GM12878 (cell line): ENCODE measurements around the gene RNPS1. TPM values are rescaled to one million over a fixed set of nuclear protein-coding genes. Genes with fewer than 3 reads are reported as not detected.

Source experiments
- BCLAF1 ChIP-seq: fragments of 450-650 bp; IDR thresholded peaks from 2 replicates; pipeline ENCODE4 v1.6.1; 2017; ENCODE audit warnings: antibody characterized with exemption, mild to moderate bottlenecking, moderate library complexity
- BRCA1 ChIP-seq: IDR thresholded peaks from 2 replicates; pipeline ENCODE4 v1.6.1; 2011; ENCODE audit warnings: low read depth, low read length, improper control_type of control experiment
- CBX3 ChIP-seq: fragments of 200-600 bp; sonication (generic); IDR thresholded peaks from 2 replicates; pipeline ENCODE4 v1.6.1; 2016; ENCODE audit warnings: low read depth, borderline replicate concordance
- GABPA ChIP-seq: IDR thresholded peaks from 2 replicates; pipeline ENCODE4 v1.6.1; 2014; ENCODE audit warnings: antibody characterized with exemption, low read depth, mild to moderate bottlenecking, inconsistent platforms
- LARP7 ChIP-seq: fragments of 450-650 bp; IDR thresholded peaks from 2 replicates; pipeline ENCODE4 v1.6.1; 2017; ENCODE audit warnings: mild to moderate bottlenecking
- MTA3 ChIP-seq: IDR thresholded peaks from 2 replicates; pipeline ENCODE4 v1.6.1; 2012; ENCODE audit warnings: low read length, inconsistent platforms, borderline replicate concordance
- NFYB ChIP-seq: IDR thresholded peaks from 2 replicates; pipeline ENCODE4 v1.6.1; 2011; ENCODE audit warnings: low read depth, mild to moderate bottlenecking, low read length, improper control_type of control experiment, moderate library complexity; ENCODE audit not compliant: insufficient read depth
- NRF1 ChIP-seq: conservative IDR thresholded peaks from 2 replicates; pipeline ENCODE4 v1.6.1; 2011; ENCODE audit warnings: mild to moderate bottlenecking, low read depth, low read length, improper control_type of control experiment
- POLR2AphosphoS2 ChIP-seq: IDR thresholded peaks from 2 replicates; pipeline ENCODE4 v1.6.1; 2011; ENCODE audit warnings: low read depth, mild to moderate bottlenecking, low read length, improper control_type of control experiment, moderate library complexity
- SIX5 ChIP-seq: IDR thresholded peaks from 2 replicates; pipeline ENCODE4 v1.6.1; 2011; ENCODE audit warnings: mild to moderate bottlenecking, low read depth, low read length, moderate library complexity; ENCODE audit not compliant: severe bottlenecking
- ZNF207 ChIP-seq: fragments of 450-650 bp; IDR thresholded peaks from 2 replicates; pipeline ENCODE4 v1.6.1; 2014; ENCODE audit warnings: antibody characterized with exemption, mild to moderate bottlenecking, borderline replicate concordance
- polyA plus RNA-seq, 11 experiments: library from polyadenylated mRNA; depleted of rRNA in 4 of 11; unstranded in 6 of 11; stranded (reverse) in 5 of 11; fragments of >200 nt; fragmentation: Nextera tagmentation in 4 of 11; fragmentation: Illumina TruSeq in 1 of 11; extraction: Ambion mirVana in 4 of 11; extraction: Trizol in 1 of 11; gene quantifications; 1 replicate in 1 of 11; 2 replicates in 10 of 11; pipeline versions ENCODE4 v1.2.1 to v1.2.3, GENCODE V29; 2011 to 2016; ENCODE audit warnings: inconsistent platforms in 2 of 11, missing spikeins in 2 of 11, low read depth in 1 of 11
- total RNA-seq, 4 experiments: library from RNA; depleted of rRNA in 3 of 4; stranded (reverse); fragments of >200 nt in 3 of 4; fragmentation: Illumina TruSeq in 1 of 4; extraction: Trizol in 1 of 4; gene quantifications; 2 replicates each; pipeline versions ENCODE4 v1.2.1 to v1.2.3, GENCODE V29; 2013 to 2021
- TF ChIP-seq, protein P1 (sequence below): IDR thresholded peaks from 2 replicates; pipeline ENCODE4 v1.6.1; 2012; ENCODE audit warnings: improper control_type of control experiment, low read depth, low read length; ENCODE audit not compliant: insufficient replicate concordance
- TF ChIP-seq, protein P2 (sequence below): fragments of 450-650 bp; IDR thresholded peaks from 2 replicates; pipeline ENCODE4 v1.6.1; 2018; ENCODE audit warnings: borderline replicate concordance, mild to moderate bottlenecking; ENCODE audit not compliant: partially characterized antibody
- TF ChIP-seq, protein P3 (sequence below): fragments of 450-650 bp; formaldehyde crosslinking; IDR thresholded peaks from 2 replicates; pipeline ENCODE4 v1.4.0; 2020; ENCODE audit warnings: mild to moderate bottlenecking, moderate library complexity

Gene RNPS1
- total and polyA plus RNA-seq, 10 of the 15 experiments (the other 5 are each of a cell fraction or from before 2014, with no cell fraction given): 38.2 to 359 (median 188) TPM

DNA sequence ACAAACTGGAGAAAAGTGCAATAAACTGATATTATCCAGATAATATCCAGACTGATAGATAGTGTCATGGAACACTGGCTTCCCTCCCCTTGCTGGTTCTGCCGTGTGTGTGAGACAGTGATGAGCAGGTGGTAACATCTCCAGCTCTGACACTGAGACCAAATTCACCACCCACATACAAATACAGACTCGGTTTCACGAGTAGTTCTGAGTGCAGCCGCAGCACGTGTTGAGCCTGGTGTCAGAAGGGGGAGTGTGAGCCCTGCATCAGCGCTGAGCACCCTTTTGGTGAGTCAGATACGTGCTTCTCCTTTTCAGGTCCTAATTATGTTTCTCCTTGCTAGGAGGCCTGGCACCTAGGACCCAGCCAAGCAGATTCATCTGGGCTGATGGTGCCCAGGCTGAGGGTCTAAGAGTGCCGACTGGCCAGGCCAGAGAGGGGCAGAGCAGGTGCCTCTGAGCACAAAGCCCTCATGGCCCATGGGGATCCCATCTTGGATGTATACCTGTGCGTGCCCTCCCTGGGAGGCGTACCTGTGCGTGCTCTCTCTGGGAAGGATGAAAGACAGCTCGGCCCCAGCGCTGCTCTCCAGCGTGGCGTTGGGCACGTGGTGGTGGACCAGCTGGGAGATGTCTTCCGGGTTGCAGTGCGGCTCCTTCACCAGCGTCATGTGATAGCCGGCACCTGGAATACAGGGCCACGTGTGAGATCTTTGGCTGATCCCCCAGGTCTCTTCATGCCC, 27.3 kb upstream of the RNPS1 start (continued):
- TF ChIP-seq, protein P1, sequence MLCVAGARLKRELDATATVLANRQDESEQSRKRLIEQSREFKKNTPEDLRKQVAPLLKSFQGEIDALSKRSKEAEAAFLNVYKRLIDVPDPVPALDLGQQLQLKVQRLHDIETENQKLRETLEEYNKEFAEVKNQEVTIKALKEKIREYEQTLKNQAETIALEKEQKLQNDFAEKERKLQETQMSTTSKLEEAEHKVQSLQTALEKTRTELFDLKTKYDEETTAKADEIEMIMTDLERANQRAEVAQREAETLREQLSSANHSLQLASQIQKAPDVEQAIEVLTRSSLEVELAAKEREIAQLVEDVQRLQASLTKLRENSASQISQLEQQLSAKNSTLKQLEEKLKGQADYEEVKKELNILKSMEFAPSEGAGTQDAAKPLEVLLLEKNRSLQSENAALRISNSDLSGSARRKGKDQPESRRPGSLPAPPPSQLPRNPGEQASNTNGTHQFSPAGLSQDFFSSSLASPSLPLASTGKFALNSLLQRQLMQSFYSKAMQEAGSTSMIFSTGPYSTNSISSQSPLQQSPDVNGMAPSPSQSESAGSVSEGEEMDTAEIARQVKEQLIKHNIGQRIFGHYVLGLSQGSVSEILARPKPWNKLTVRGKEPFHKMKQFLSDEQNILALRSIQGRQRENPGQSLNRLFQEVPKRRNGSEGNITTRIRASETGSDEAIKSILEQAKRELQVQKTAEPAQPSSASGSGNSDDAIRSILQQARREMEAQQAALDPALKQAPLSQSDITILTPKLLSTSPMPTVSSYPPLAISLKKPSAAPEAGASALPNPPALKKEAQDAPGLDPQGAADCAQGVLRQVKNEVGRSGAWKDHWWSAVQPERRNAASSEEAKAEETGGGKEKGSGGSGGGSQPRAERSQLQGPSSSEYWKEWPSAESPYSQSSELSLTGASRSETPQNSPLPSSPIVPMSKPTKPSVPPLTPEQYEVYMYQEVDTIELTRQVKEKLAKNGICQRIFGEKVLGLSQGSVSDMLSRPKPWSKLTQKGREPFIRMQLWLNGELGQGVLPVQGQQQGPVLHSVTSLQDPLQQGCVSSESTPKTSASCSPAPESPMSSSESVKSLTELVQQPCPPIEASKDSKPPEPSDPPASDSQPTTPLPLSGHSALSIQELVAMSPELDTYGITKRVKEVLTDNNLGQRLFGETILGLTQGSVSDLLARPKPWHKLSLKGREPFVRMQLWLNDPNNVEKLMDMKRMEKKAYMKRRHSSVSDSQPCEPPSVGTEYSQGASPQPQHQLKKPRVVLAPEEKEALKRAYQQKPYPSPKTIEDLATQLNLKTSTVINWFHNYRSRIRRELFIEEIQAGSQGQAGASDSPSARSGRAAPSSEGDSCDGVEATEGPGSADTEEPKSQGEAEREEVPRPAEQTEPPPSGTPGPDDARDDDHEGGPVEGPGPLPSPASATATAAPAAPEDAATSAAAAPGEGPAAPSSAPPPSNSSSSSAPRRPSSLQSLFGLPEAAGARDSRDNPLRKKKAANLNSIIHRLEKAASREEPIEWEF: no peak
- no peak for TF ChIP-seq MTA3
- TF ChIP-seq POLR2AphosphoS2: no peak
- TF ChIP-seq BCLAF1: no peak
- TF ChIP-seq GABPA: no peak
- no peak for TF ChIP-seq ZNF207
- TF ChIP-seq SIX5: no peak
- TF ChIP-seq NRF1: no peak
- no peak for TF ChIP-seq NFYB
- TF ChIP-seq, protein P2, sequence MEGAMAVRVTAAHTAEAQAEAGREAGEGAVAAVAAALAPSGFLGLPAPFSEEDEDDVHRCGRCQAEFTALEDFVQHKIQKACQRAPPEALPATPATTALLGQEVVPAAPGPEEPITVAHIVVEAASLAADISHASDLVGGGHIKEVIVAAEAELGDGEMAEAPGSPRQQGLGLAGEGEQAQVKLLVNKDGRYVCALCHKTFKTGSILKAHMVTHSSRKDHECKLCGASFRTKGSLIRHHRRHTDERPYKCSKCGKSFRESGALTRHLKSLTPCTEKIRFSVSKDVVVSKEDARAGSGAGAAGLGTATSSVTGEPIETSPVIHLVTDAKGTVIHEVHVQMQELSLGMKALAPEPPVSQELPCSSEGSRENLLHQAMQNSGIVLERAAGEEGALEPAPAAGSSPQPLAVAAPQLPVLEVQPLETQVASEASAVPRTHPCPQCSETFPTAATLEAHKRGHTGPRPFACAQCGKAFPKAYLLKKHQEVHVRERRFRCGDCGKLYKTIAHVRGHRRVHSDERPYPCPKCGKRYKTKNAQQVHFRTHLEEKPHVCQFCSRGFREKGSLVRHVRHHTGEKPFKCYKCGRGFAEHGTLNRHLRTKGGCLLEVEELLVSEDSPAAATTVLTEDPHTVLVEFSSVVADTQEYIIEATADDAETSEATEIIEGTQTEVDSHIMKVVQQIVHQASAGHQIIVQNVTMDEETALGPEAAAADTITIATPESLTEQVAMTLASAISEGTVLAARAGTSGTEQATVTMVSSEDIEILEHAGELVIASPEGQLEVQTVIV: no peak
- TF ChIP-seq CBX3: no peak
- TF ChIP-seq BRCA1: no peak
- no peak for TF ChIP-seq LARP7
- TF ChIP-seq, protein P3, sequence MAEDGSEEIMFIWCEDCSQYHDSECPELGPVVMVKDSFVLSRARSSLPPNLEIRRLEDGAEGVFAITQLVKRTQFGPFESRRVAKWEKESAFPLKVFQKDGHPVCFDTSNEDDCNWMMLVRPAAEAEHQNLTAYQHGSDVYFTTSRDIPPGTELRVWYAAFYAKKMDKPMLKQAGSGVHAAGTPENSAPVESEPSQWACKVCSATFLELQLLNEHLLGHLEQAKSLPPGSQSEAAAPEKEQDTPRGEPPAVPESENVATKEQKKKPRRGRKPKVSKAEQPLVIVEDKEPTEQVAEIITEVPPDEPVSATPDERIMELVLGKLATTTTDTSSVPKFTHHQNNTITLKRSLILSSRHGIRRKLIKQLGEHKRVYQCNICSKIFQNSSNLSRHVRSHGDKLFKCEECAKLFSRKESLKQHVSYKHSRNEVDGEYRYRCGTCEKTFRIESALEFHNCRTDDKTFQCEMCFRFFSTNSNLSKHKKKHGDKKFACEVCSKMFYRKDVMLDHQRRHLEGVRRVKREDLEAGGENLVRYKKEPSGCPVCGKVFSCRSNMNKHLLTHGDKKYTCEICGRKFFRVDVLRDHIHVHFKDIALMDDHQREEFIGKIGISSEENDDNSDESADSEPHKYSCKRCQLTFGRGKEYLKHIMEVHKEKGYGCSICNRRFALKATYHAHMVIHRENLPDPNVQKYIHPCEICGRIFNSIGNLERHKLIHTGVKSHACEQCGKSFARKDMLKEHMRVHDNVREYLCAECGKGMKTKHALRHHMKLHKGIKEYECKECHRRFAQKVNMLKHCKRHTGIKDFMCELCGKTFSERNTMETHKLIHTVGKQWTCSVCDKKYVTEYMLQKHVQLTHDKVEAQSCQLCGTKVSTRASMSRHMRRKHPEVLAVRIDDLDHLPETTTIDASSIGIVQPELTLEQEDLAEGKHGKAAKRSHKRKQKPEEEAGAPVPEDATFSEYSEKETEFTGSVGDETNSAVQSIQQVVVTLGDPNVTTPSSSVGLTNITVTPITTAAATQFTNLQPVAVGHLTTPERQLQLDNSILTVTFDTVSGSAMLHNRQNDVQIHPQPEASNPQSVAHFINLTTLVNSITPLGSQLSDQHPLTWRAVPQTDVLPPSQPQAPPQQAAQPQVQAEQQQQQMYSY (CRISPR knock-in tag): no peak
